Measurements from ENCODE around the gene ROMO1.

DNA sequence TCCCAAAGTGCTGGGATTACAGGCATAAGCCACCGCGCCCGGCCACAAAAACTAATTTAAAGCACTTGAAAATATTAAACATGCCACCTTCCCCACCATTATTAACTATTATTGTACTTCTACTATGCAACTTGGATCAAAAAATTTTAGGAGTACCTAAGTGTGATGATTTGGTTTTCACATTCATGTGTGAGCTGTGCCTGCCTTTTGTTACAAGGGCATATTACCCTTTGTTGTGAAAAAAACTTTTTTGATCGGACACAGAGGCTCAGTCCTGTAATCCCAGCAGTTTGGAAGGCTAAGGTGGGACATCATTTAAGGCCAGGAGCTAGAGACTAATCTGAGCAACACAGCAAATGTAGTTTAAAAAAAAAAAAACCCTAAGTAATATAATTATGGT is 17.1 kb downstream of the ROMO1 start:
- no peak for TF ChIP-seq KDM5A (IDR thresholded peaks at IDR 0.05; ENCODE audit: low read length)
- TF ChIP-seq RFX5 (IDR thresholded peaks at IDR 0.05; ENCODE audit: borderline replicate concordance, low read depth, low read length): no peak
- no peak for TF ChIP-seq SIRT6 (IDR thresholded peaks at IDR 0.05; ENCODE audit: low read length)
- TF ChIP-seq, protein P1, sequence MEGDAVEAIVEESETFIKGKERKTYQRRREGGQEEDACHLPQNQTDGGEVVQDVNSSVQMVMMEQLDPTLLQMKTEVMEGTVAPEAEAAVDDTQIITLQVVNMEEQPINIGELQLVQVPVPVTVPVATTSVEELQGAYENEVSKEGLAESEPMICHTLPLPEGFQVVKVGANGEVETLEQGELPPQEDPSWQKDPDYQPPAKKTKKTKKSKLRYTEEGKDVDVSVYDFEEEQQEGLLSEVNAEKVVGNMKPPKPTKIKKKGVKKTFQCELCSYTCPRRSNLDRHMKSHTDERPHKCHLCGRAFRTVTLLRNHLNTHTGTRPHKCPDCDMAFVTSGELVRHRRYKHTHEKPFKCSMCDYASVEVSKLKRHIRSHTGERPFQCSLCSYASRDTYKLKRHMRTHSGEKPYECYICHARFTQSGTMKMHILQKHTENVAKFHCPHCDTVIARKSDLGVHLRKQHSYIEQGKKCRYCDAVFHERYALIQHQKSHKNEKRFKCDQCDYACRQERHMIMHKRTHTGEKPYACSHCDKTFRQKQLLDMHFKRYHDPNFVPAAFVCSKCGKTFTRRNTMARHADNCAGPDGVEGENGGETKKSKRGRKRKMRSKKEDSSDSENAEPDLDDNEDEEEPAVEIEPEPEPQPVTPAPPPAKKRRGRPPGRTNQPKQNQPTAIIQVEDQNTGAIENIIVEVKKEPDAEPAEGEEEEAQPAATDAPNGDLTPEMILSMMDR (IDR thresholded peaks at IDR 0.05; ENCODE audit: control extremely low read depth in 1 of 3, insufficient read depth in 1 of 3, low read depth in 1 of 3, low read length in 3 of 3): no peak
- no peak for TF ChIP-seq EZH2 (IDR thresholded peaks at IDR 0.05; ENCODE audit: low read depth, low read length, severe bottlenecking)
- TF ChIP-seq POLR2A (IDR thresholded peaks at IDR 0.05; ENCODE audit: control extremely low read depth in 1 of 2, low read depth in 2 of 2, low read length in 2 of 2): no peak
- TF ChIP-seq CREB1 (IDR thresholded peaks at IDR 0.05): no peak
- no peak for TF ChIP-seq RAD21 (IDR thresholded peaks at IDR 0.05 in 1 of 2, conservative IDR thresholded peaks at IDR 0.05 in 1 of 2; ENCODE audit: low read depth in 2 of 2, low read length in 2 of 2)
- TF ChIP-seq NRF1 (IDR thresholded peaks at IDR 0.05; ENCODE audit: low read depth, low read length): no peak
- no peak for TF ChIP-seq KDM4A (IDR thresholded peaks at IDR 0.05; ENCODE audit: low read depth, low read length, severe bottlenecking)
